ENCODE data around the gene MRPS17. TPM values are rescaled to one million over a fixed set of nuclear protein-coding genes. Genes with fewer than 3 reads are reported as not detected.

MRPS17 gene
- total RNA-seq, 1 experiment from 2014 or later: 38.2 TPM

- TF ChIP-seq CTCF (conservative IDR thresholded peaks at IDR 0.05): no peak
- TF ChIP-seq EZH2 (IDR thresholded peaks at IDR 0.05; ENCODE audit: low read depth): no peak
- H3K36me3 ChIP-seq (ENCODE audit: low read depth): no peaks in the 10 kb centered on the region
- CTCF ChIA-PET: interaction anchor here (0.6 to 1.1 kb wide), 2 partner anchors 323 to 325 kb away, joined by 3 read pairs; no protein-coding TSS in a partner anchor
- H3F3A ChIP-seq (ENCODE audit: insufficient read depth, low read depth): peaks cover 34% of the 10 kb centered on the region
- peak in 1 of 2 experiments; percentile 69 for DNase-seq
- peak overlapping the region; percentile 67; the same call in 1 of the 2 replicates for H3K4me3 ChIP-seq
- H2AFZ ChIP-seq: no peak overlapping the region
- no peaks in the 10 kb centered on the region for H3K9me3 ChIP-seq (ENCODE audit: insufficient read depth, low read depth)
- H3K27ac ChIP-seq: no peak overlapping the region
- intact Hi-C loops (cut with micrococcal nuclease; ENCODE audit: unreplicated experiment): loop anchor here (10.0 kb wide), 1 partner anchor 531 kb away; no protein-coding TSS in a partner anchor
- POLR2A ChIA-PET (ENCODE audit: unreplicated experiment): no interaction called here
- no peaks in the 10 kb centered on the region for H3K27me3 ChIP-seq (ENCODE audit: insufficient read depth, low read depth)
- H3K4me1 ChIP-seq (replicated peaks; ENCODE audit: insufficient read depth): peaks cover 19% of the 10 kb centered on the region
- peak overlapping the region; percentile 74 for H3K4me2 ChIP-seq
- TSS peak; percentile 71 for BruUV-seq (replicated peaks)
- peaks cover 55% of the 10 kb centered on the region for H3K79me2 ChIP-seq (ENCODE audit: low read depth)
- H4K20me1 ChIP-seq (ENCODE audit: insufficient read depth): no peaks in the 10 kb centered on the region
- H3K9me2 ChIP-seq (ENCODE audit: insufficient read depth): no peaks in the 10 kb centered on the region
These were observed 14.2 kb downstream of the MRPS17 start for GRCh38 chr7:55965805-55966421.

- ChIA-PET POLR2A (ENCODE audit: unreplicated experiment) (interaction anchor here (0.6 to 0.7 kb wide), 2 partner anchors 48 to 85 kb away, joined by 3 to 5 read pairs; partner anchors contain the start of genes CCT6A and PSPH), CTCF (interaction anchor here (1.1 kb wide), 1 partner anchor 326 kb away, joined by 3 read pairs; no protein-coding TSS in a partner anchor)
- BruUV-seq (replicated peaks): no TSS peak
- TF ChIP-seq EZH2 (IDR thresholded peaks at IDR 0.05; ENCODE audit: low read depth) (no peak), CTCF (conservative IDR thresholded peaks at IDR 0.05) (no peak)
- no peaks in the 10 kb centered on the region for H3K9me3 ChIP-seq (ENCODE audit: insufficient read depth, low read depth)
- intact Hi-C loops (cut with micrococcal nuclease; ENCODE audit: unreplicated experiment): loop anchor here (10.0 kb wide), 1 partner anchor 532 kb away; no protein-coding TSS in a partner anchor
- no peak overlapping the region for H3K4me2 ChIP-seq
- no peaks in the 10 kb centered on the region for H3K36me3 ChIP-seq (ENCODE audit: low read depth)
- H2AFZ ChIP-seq: no peak overlapping the region
- H3K4me3 ChIP-seq: no peak overlapping the region
- peaks cover 34% of the 10 kb centered on the region for H3F3A ChIP-seq (ENCODE audit: insufficient read depth, low read depth)
- no peak overlapping the region for H3K27ac ChIP-seq
- H3K27me3 ChIP-seq (ENCODE audit: insufficient read depth, low read depth): no peaks in the 10 kb centered on the region
- no peak for DNase-seq
- H3K9me2 ChIP-seq (ENCODE audit: insufficient read depth): no peaks in the 10 kb centered on the region
- H3K79me2 ChIP-seq (ENCODE audit: low read depth): peaks cover 64% of the 10 kb centered on the region
- peaks cover 19% of the 10 kb centered on the region for H3K4me1 ChIP-seq (replicated peaks; ENCODE audit: insufficient read depth)
- 0 out of 2 replicates have a peak, but pooled peaks cover under 1% of the 10 kb centered on the region for H4K20me1 ChIP-seq (ENCODE audit: insufficient read depth)
These were observed 15.2 kb downstream of the MRPS17 start for GRCh38 chr7:55966851-55967250.

- H2AFZ ChIP-seq: no peak overlapping the region
- no peak overlapping the region for H3K27ac ChIP-seq
- H3K4me2 ChIP-seq: no peak overlapping the region
- H3K9me3 ChIP-seq (ENCODE audit: insufficient read depth, low read depth): no peaks in the 10 kb centered on the region
- H3K79me2 ChIP-seq (ENCODE audit: low read depth): peaks cover 71% of the 10 kb centered on the region
- H3K9me2 ChIP-seq (ENCODE audit: insufficient read depth): no peaks in the 10 kb centered on the region
- no peaks in the 10 kb centered on the region for H3K36me3 ChIP-seq (ENCODE audit: low read depth)
- no peak for DNase-seq
- intact Hi-C loops (cut with micrococcal nuclease; ENCODE audit: unreplicated experiment): loop anchor here (10.0 kb wide), 1 partner anchor 535 kb away; no protein-coding TSS in a partner anchor
- H3K4me3 ChIP-seq: no peak overlapping the region
- peaks cover 13% of the 10 kb centered on the region for H4K20me1 ChIP-seq (ENCODE audit: insufficient read depth)
- TF ChIP-seq CTCF (conservative IDR thresholded peaks at IDR 0.05) (no peak), EZH2 (IDR thresholded peaks at IDR 0.05; ENCODE audit: low read depth) (no peak)
- peaks cover 9% of the 10 kb centered on the region; the same call in 1 of the 2 replicates for H3K4me1 ChIP-seq (replicated peaks; ENCODE audit: insufficient read depth)
- ChIA-PET POLR2A (ENCODE audit: unreplicated experiment) (interaction anchor here (0.5 kb wide), 1 partner anchor 105 kb away, joined by 3 read pairs; no protein-coding TSS in a partner anchor), CTCF (no interaction called here)
- no TSS peak for BruUV-seq (replicated peaks)
- peaks cover 28% of the 10 kb centered on the region for H3F3A ChIP-seq (ENCODE audit: insufficient read depth, low read depth)
- no peaks in the 10 kb centered on the region for H3K27me3 ChIP-seq (ENCODE audit: insufficient read depth, low read depth)
These were observed 17.7 kb downstream of the MRPS17 start for GRCh38 chr7:55969391-55969790.

Data from PC-9 (cell line).